ENCODE data around the gene TNRC18.

Gene TNRC18

GRCh38 chr7:5450549-5451327 lies 27.1 kb upstream of the TNRC18 start:
- DNase-seq (ENCODE audit: low read depth): peak; percentile 64

GRCh38 chr7:5448378-5449037 lies 24.9 kb upstream of the TNRC18 start:
- no peak for DNase-seq (ENCODE audit: low read depth)

GRCh38 chr7:5445981-5446594 lies 22.5 kb upstream of the TNRC18 start:
- no peak for DNase-seq (ENCODE audit: low read depth)

GRCh38 chr7:5443678-5444077 lies 20.0 kb upstream of the TNRC18 start:
- no peak for DNase-seq (ENCODE audit: low read depth)

GRCh38 chr7:5442757-5443305 lies 19.2 kb upstream of the TNRC18 start:
- no peak for DNase-seq (ENCODE audit: low read depth)

GRCh38 chr7:5441840-5442503 lies 18.3 kb upstream of the TNRC18 start:
- DNase-seq (ENCODE audit: low read depth): no peak

GRCh38 chr7:5439572-5440496 lies 16.2 kb upstream of the TNRC18 start:
- DNase-seq (ENCODE audit: low read depth): no peak

- DNase-seq (ENCODE audit: low read depth): no peak
Observed at GRCh38 chr7:5439209-5439571, 15.6 kb upstream of the TNRC18 start.

GRCh38 chr7:5437987-5438386 lies 14.4 kb upstream of the TNRC18 start:
- DNase-seq (ENCODE audit: low read depth): no peak

GRCh38 chr7:5437348-5437892 lies 13.8 kb upstream of the TNRC18 start:
- DNase-seq (ENCODE audit: low read depth): no peak

GRCh38 chr7:5436003-5436678 lies 12.5 kb upstream of the TNRC18 start:
- no peak for DNase-seq (ENCODE audit: low read depth)

GRCh38 chr7:5435291-5436002 lies 11.8 kb upstream of the TNRC18 start:
- no peak for DNase-seq (ENCODE audit: low read depth)

GRCh38 chr7:5433181-5433580 lies 9.5 kb upstream of the TNRC18 start:
- DNase-seq (ENCODE audit: low read depth): no peak

- DNase-seq (ENCODE audit: low read depth): no peak
Observed at GRCh38 chr7:5432691-5433090, 9.1 kb upstream of the TNRC18 start.

- no peak for DNase-seq (ENCODE audit: low read depth)
Observed at GRCh38 chr7:5431560-5432015, 8.0 kb upstream of the TNRC18 start.

- DNase-seq (ENCODE audit: low read depth): no peak
Observed at GRCh38 chr7:5430612-5430947, 6.9 kb upstream of the TNRC18 start.

GRCh38 chr7:5429857-5430611 lies 6.4 kb upstream of the TNRC18 start:
- DNase-seq (ENCODE audit: low read depth): peak; percentile 84

GRCh38 chr7:5429253-5429856 lies 5.7 kb upstream of the TNRC18 start:
- DNase-seq (ENCODE audit: low read depth): peak; percentile 68
